ENCODE data around the gene DIAPH3. TPM values are rescaled to one million over a fixed set of nuclear protein-coding genes. Genes with fewer than 3 reads are reported as not detected.

The DIAPH3 gene
- total RNA-seq, 4 donors from 2014 or later = 0.10 to 0.67 TPM; not detected in 2

GRCh38 chr13:59979589-59979988 is 184.1 kb downstream of the DIAPH3 start:
- TF ChIP-seq CTCF (IDR thresholded peaks at IDR 0.05) = no peak
- TF ChIP-seq POLR2A (IDR thresholded peaks at IDR 0.05) = no peak
- no peaks in the 10 kb centered on the region for H3K27me3 ChIP-seq
- 93 to 97% methylated on average over 2 of the region's 2 CpGs for WGBS, 2 donors
- H3K4me3 ChIP-seq (replicated peaks in 1 of 3) = no peak overlapping the region
- no peaks in the 10 kb centered on the region for H3K36me3 ChIP-seq
- H3K4me1 ChIP-seq = no peaks in the 10 kb centered on the region
- intact Hi-C loops (cut with DNase I) = no loop called here
- no peak overlapping the region for H3K27ac ChIP-seq
- no peak for DNase-seq
- no peaks in the 10 kb centered on the region for H3K9me3 ChIP-seq

DNA sequence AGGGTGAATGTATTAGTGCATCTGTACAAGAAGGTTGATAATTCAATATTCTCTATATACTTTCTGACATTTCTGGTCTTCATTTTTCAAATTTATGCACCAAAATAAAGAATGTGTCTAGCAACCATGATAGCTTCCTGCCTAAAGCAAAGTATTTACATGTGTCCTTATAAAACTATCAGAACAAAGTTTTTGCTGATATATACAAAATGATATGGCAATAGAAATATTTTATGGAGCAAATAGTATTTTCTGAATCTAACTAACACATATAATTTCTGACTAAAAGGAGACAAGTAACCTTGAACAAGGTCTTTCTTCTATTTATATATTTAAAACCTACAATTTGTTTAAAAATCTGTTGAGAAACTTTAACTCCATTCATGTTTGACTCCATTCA is 184.9 kb downstream of the DIAPH3 start:
- Histone ChIP-seq H3K27ac (no peak overlapping the region), H3K36me3 (no peaks in the 10 kb centered on the region), H3K9me3 (no peaks in the 10 kb centered on the region), H3K4me3 (replicated peaks in 1 of 3) (no peak overlapping the region), H3K4me1 (no peaks in the 10 kb centered on the region), H3K27me3 (no peaks in the 10 kb centered on the region)
- TF ChIP-seq POLR2A (IDR thresholded peaks at IDR 0.05) (no peak), CTCF (IDR thresholded peaks at IDR 0.05) (no peak)
- DNase-seq = no peak
- intact Hi-C loops (cut with DNase I) = no loop called here

- 98% methylated on average over 3 of the region's 3 CpGs for WGBS, 2 donors
- no peak overlapping the region for H3K4me3 ChIP-seq (replicated peaks in 1 of 3)
- no peak overlapping the region for H3K27ac ChIP-seq
- H3K36me3 ChIP-seq = no peaks in the 10 kb centered on the region
- H3K9me3 ChIP-seq = no peaks in the 10 kb centered on the region
- no peaks in the 10 kb centered on the region for H3K4me1 ChIP-seq
- no peaks in the 10 kb centered on the region for H3K27me3 ChIP-seq
- intact Hi-C loops (cut with DNase I) = no loop called here
- TF ChIP-seq CTCF (IDR thresholded peaks at IDR 0.05) (no peak), POLR2A (IDR thresholded peaks at IDR 0.05) (no peak)
- DNase-seq = no peak
These were observed 186.9 kb downstream of the DIAPH3 start for GRCh38 chr13:59976856-59977255.

DNA sequence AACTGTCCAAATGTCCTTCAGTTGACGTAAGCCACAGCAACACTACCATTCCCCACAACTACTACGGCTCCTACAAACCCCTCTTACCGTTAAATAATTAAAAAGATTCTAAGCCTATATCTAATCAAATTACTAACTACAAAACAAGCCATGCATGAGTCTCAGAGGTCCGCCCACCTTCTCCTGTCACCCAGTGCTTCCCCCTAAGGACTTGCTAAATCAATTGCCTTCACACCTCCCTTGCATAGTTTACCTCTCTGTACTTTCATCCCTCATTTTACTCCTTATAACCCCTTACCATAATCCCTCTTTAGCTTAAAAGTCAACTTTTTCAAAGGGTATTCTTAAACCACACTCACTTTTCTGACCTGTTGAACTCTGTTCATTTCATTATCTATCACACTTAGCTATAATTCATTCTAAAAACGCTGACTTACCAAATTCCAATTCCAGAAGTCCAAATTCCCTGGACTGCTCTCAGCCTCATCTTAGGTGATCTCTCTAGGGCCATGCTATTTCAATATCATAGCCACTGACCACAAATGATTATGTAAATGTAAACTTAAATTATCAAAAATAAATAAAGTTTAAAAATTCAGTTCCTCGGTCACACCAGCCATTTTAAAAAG is 187.8 kb downstream of the DIAPH3 start:
- intact Hi-C loops (cut with DNase I) = no loop called here

GRCh38 chr13:59970847-59971246 is 192.9 kb downstream of the DIAPH3 start:
- TF ChIP-seq POLR2A (IDR thresholded peaks at IDR 0.05) (no peak), CTCF (IDR thresholded peaks at IDR 0.05) (no peak)
- intact Hi-C loops (cut with DNase I) = no loop called here

More for the DNA sequence above, 187.8 kb downstream of the DIAPH3 start:
- TF ChIP-seq POLR2A (IDR thresholded peaks at IDR 0.05) (no peak), CTCF (IDR thresholded peaks at IDR 0.05) (no peak)
- Histone ChIP-seq H3K27me3 (no peaks in the 10 kb centered on the region), H3K4me3 (replicated peaks in 1 of 3) (no peak overlapping the region), H3K27ac (no peak overlapping the region), H3K36me3 (no peaks in the 10 kb centered on the region), H3K4me1 (no peaks in the 10 kb centered on the region), H3K9me3 (no peaks in the 10 kb centered on the region)
- DNase-seq = no peak
- 92 to 96% methylated on average over 6 of the region's 6 CpGs for WGBS, 2 donors

More at GRCh38 chr13:59970847-59971246, 192.9 kb downstream of the DIAPH3 start:
- Histone ChIP-seq H3K4me1 (no peaks in the 10 kb centered on the region), H3K9me3 (no peaks in the 10 kb centered on the region), H3K4me3 (replicated peaks in 1 of 3) (no peak overlapping the region), H3K27ac (no peak overlapping the region), H3K27me3 (no peaks in the 10 kb centered on the region), H3K36me3 (no peaks in the 10 kb centered on the region)
- no peak for DNase-seq
- 87 to 90% methylated on average over 3 of the region's 3 CpGs for WGBS, 2 donors
